ENCODE data around the gene DRAXIN.

Gene DRAXIN

GRCh38 chr1:11684070-11684469, 7.4 kb upstream of the DRAXIN start:
- no peaks in the 10 kb centered on the region for H3K36me3 ChIP-seq (ENCODE audit: control insufficient read depth in 2 of 2, insufficient read depth in 2 of 2, low read length in 2 of 2)
- H3K4me3 ChIP-seq (ENCODE audit: low read length in 2 of 2) = no peak overlapping the region
- H3K27me3 ChIP-seq (ENCODE audit: control insufficient read depth in 2 of 2, insufficient read depth in 2 of 2, low read length in 2 of 2) = peaks cover 9 to 10% of the 10 kb centered on the region in 2 donors
- no peaks in the 10 kb centered on the region for H3K9me3 ChIP-seq (ENCODE audit: control insufficient read depth in 2 of 2, low read length in 2 of 2)
- H3K27ac ChIP-seq (ENCODE audit: low read depth in 2 of 2, low read length in 2 of 2) = no peak overlapping the region
- no peak overlapping the region for H3K9ac ChIP-seq (ENCODE audit: low read depth in 1 of 2, low read length in 2 of 2)
- peaks cover 5 to 8% of the 10 kb centered on the region in 2 donors for H3K4me1 ChIP-seq (ENCODE audit: control insufficient read depth in 2 of 2, insufficient read depth in 2 of 2, low read length in 2 of 2)

- Histone ChIP-seq H3K27me3 (ENCODE audit: control insufficient read depth in 2 of 2, insufficient read depth in 2 of 2, low read length in 2 of 2) (peaks cover 16% of the 10 kb centered on the region in 2 donors), H3K4me1 (ENCODE audit: control insufficient read depth in 2 of 2, insufficient read depth in 2 of 2, low read length in 2 of 2) (peaks cover 3 to 7% of the 10 kb centered on the region in 2 donors), H3K36me3 (ENCODE audit: control insufficient read depth in 2 of 2, insufficient read depth in 2 of 2, low read length in 2 of 2) (no peaks in the 10 kb centered on the region), H3K27ac (ENCODE audit: low read depth in 2 of 2, low read length in 2 of 2) (no peak overlapping the region), H3K9me3 (ENCODE audit: control insufficient read depth in 2 of 2, low read length in 2 of 2) (no peaks in the 10 kb centered on the region), H3K4me3 (ENCODE audit: low read length in 2 of 2) (no peak overlapping the region), H3K9ac (ENCODE audit: low read depth in 1 of 2, low read length in 2 of 2) (no peak overlapping the region)
Measured at GRCh38 chr1:11685210-11685752, 6.2 kb upstream of the DRAXIN start.

- H3K9ac ChIP-seq (ENCODE audit: low read depth in 1 of 2, low read length in 2 of 2) = no peak overlapping the region
- no peaks in the 10 kb centered on the region for H3K4me1 ChIP-seq (ENCODE audit: control insufficient read depth in 2 of 2, insufficient read depth in 2 of 2, low read length in 2 of 2)
- H3K36me3 ChIP-seq (ENCODE audit: control insufficient read depth in 2 of 2, insufficient read depth in 2 of 2, low read length in 2 of 2) = no peaks in the 10 kb centered on the region
- H3K27ac ChIP-seq (ENCODE audit: low read depth in 2 of 2, low read length in 2 of 2) = no peak overlapping the region
- no peak overlapping the region for H3K4me3 ChIP-seq (ENCODE audit: low read length in 2 of 2)
- no peaks in the 10 kb centered on the region for H3K9me3 ChIP-seq (ENCODE audit: control insufficient read depth in 2 of 2, low read length in 2 of 2)
- peaks cover 25 to 26% of the 10 kb centered on the region in 2 donors for H3K27me3 ChIP-seq (ENCODE audit: control insufficient read depth in 2 of 2, insufficient read depth in 2 of 2, low read length in 2 of 2)
Measured at GRCh38 chr1:11688506-11688905, 3.0 kb upstream of the DRAXIN start.

GRCh38 chr1:11690397-11691301, 861 bp upstream of the DRAXIN start:
- Histone ChIP-seq H3K9me3 (ENCODE audit: control insufficient read depth in 2 of 2, low read length in 2 of 2) (no peaks in the 10 kb centered on the region), H3K4me3 (ENCODE audit: low read length in 2 of 2) (no peak overlapping the region), H3K36me3 (ENCODE audit: control insufficient read depth in 2 of 2, insufficient read depth in 2 of 2, low read length in 2 of 2) (no peaks in the 10 kb centered on the region), H3K9ac (ENCODE audit: low read depth in 1 of 2, low read length in 2 of 2) (no peak overlapping the region), H3K27me3 (ENCODE audit: control insufficient read depth in 2 of 2, insufficient read depth in 2 of 2, low read length in 2 of 2) (peaks cover 35 to 38% of the 10 kb centered on the region in 2 donors), H3K27ac (ENCODE audit: low read depth in 2 of 2, low read length in 2 of 2) (no peak overlapping the region), H3K4me1 (ENCODE audit: control insufficient read depth in 2 of 2, insufficient read depth in 2 of 2, low read length in 2 of 2) (no peaks in the 10 kb centered on the region)

- H3K9ac ChIP-seq (ENCODE audit: low read depth in 1 of 2, low read length in 2 of 2) = no peak overlapping the region
- no peaks in the 10 kb centered on the region for H3K9me3 ChIP-seq (ENCODE audit: control insufficient read depth in 2 of 2, low read length in 2 of 2)
- no peak overlapping the region for H3K27ac ChIP-seq (ENCODE audit: low read depth in 2 of 2, low read length in 2 of 2)
- peaks cover 35 to 38% of the 10 kb centered on the region in 2 donors for H3K27me3 ChIP-seq (ENCODE audit: control insufficient read depth in 2 of 2, insufficient read depth in 2 of 2, low read length in 2 of 2)
- no peaks in the 10 kb centered on the region for H3K4me1 ChIP-seq (ENCODE audit: control insufficient read depth in 2 of 2, insufficient read depth in 2 of 2, low read length in 2 of 2)
- no peak overlapping the region for H3K4me3 ChIP-seq (ENCODE audit: low read length in 2 of 2)
- no peaks in the 10 kb centered on the region for H3K36me3 ChIP-seq (ENCODE audit: control insufficient read depth in 2 of 2, insufficient read depth in 2 of 2, low read length in 2 of 2)
Measured at GRCh38 chr1:11691928-11692711, 610 bp downstream of the DRAXIN start.

- no peak overlapping the region for H3K4me3 ChIP-seq (ENCODE audit: low read length in 2 of 2)
- H3K9ac ChIP-seq (ENCODE audit: low read depth in 1 of 2, low read length in 2 of 2) = no peak overlapping the region
- no peak overlapping the region for H3K27ac ChIP-seq (ENCODE audit: low read depth in 2 of 2, low read length in 2 of 2)
- peaks cover 35 to 39% of the 10 kb centered on the region in 2 donors for H3K27me3 ChIP-seq (ENCODE audit: control insufficient read depth in 2 of 2, insufficient read depth in 2 of 2, low read length in 2 of 2)
- H3K9me3 ChIP-seq (ENCODE audit: control insufficient read depth in 2 of 2, low read length in 2 of 2) = no peaks in the 10 kb centered on the region
- no peaks in the 10 kb centered on the region for H3K4me1 ChIP-seq (ENCODE audit: control insufficient read depth in 2 of 2, insufficient read depth in 2 of 2, low read length in 2 of 2)
- no peaks in the 10 kb centered on the region for H3K36me3 ChIP-seq (ENCODE audit: control insufficient read depth in 2 of 2, insufficient read depth in 2 of 2, low read length in 2 of 2)
Measured at GRCh38 chr1:11693024-11693590, 1.6 kb downstream of the DRAXIN start.

- no peak overlapping the region for H3K4me3 ChIP-seq (ENCODE audit: low read length in 2 of 2)
- H3K4me1 ChIP-seq (ENCODE audit: control insufficient read depth in 2 of 2, insufficient read depth in 2 of 2, low read length in 2 of 2) = no peaks in the 10 kb centered on the region
- no peaks in the 10 kb centered on the region for H3K36me3 ChIP-seq (ENCODE audit: control insufficient read depth in 2 of 2, insufficient read depth in 2 of 2, low read length in 2 of 2)
- H3K27me3 ChIP-seq (ENCODE audit: control insufficient read depth in 2 of 2, insufficient read depth in 2 of 2, low read length in 2 of 2) = peaks cover 35 to 39% of the 10 kb centered on the region in 2 donors
- no peak overlapping the region for H3K27ac ChIP-seq (ENCODE audit: low read depth in 2 of 2, low read length in 2 of 2)
- no peaks in the 10 kb centered on the region for H3K9me3 ChIP-seq (ENCODE audit: control insufficient read depth in 2 of 2, low read length in 2 of 2)
- no peak overlapping the region for H3K9ac ChIP-seq (ENCODE audit: low read depth in 1 of 2, low read length in 2 of 2)
Measured at GRCh38 chr1:11693917-11694316, 2.4 kb downstream of the DRAXIN start.

GRCh38 chr1:11695861-11696260, 4.4 kb downstream of the DRAXIN start:
- H3K9ac ChIP-seq (ENCODE audit: low read depth in 1 of 2, low read length in 2 of 2) = no peak overlapping the region
- H3K4me1 ChIP-seq (ENCODE audit: control insufficient read depth in 2 of 2, insufficient read depth in 2 of 2, low read length in 2 of 2) = no peaks in the 10 kb centered on the region
- H3K9me3 ChIP-seq (ENCODE audit: control insufficient read depth in 2 of 2, low read length in 2 of 2) = no peaks in the 10 kb centered on the region
- H3K27me3 ChIP-seq (ENCODE audit: control insufficient read depth in 2 of 2, insufficient read depth in 2 of 2, low read length in 2 of 2) = peaks cover 27 to 30% of the 10 kb centered on the region in 2 donors
- no peak overlapping the region for H3K27ac ChIP-seq (ENCODE audit: low read depth in 2 of 2, low read length in 2 of 2)
- H3K4me3 ChIP-seq (ENCODE audit: low read length in 2 of 2) = no peak overlapping the region
- no peaks in the 10 kb centered on the region for H3K36me3 ChIP-seq (ENCODE audit: control insufficient read depth in 2 of 2, insufficient read depth in 2 of 2, low read length in 2 of 2)

GRCh38 chr1:11697188-11697892, 5.8 kb downstream of the DRAXIN start:
- Histone ChIP-seq H3K27ac (ENCODE audit: low read depth in 2 of 2, low read length in 2 of 2) (no peak overlapping the region), H3K36me3 (ENCODE audit: control insufficient read depth in 2 of 2, insufficient read depth in 2 of 2, low read length in 2 of 2) (no peaks in the 10 kb centered on the region), H3K4me3 (ENCODE audit: low read length in 2 of 2) (no peak overlapping the region), H3K9ac (ENCODE audit: low read depth in 1 of 2, low read length in 2 of 2) (no peak overlapping the region), H3K4me1 (ENCODE audit: control insufficient read depth in 2 of 2, insufficient read depth in 2 of 2, low read length in 2 of 2) (no peaks in the 10 kb centered on the region), H3K9me3 (ENCODE audit: control insufficient read depth in 2 of 2, low read length in 2 of 2) (no peaks in the 10 kb centered on the region), H3K27me3 (ENCODE audit: control insufficient read depth in 2 of 2, insufficient read depth in 2 of 2, low read length in 2 of 2) (peaks cover 26 to 31% of the 10 kb centered on the region in 2 donors)

Data from mucosa of rectum (tissue), 2 donors.